Esophagus squamous epithelium (tissue), 5 donors: ENCODE measurements around the gene CEACAM21. TPM values are rescaled to one million over a fixed set of nuclear protein-coding genes. Genes with fewer than 3 reads are reported as not detected.

Experiments
- DNase-seq: peaks from one replicate; lab custom pipeline; 2025; lab: John Stamatoyannopoulos, UW
- H3K27ac ChIP-seq, 4 donors: fragments of 200-600 bp; sonication (generic); one replicate each; pipeline ENCODE4 v1.5.1; 2016 to 2019; ENCODE audit warnings: mild to moderate bottlenecking in 1 of 4
- H3K27me3 ChIP-seq, 4 donors: fragments of 200-600 bp; sonication (generic); 1 replicate in 3 of 4; 2 replicates in 1 of 4; pipeline versions ENCODE4 v1.5.1 to v1.6.0; 2017 to 2021; ENCODE audit warnings: antibody characterized with exemption in 1 of 4
- H3K36me3 ChIP-seq, 3 donors: fragments of 200-600 bp; sonication (generic); one replicate each; pipeline ENCODE4 v1.5.1; 2016 to 2019
- H3K4me1 ChIP-seq, 3 donors: fragments of 200-600 bp; sonication (generic); one replicate each; pipeline ENCODE4 v1.5.1; 2017 to 2019
- H3K4me3 ChIP-seq, 4 donors: fragments of 200-600 bp; sonication (generic); 1 replicate in 3 of 4; 2 replicates in 1 of 4; pipeline ENCODE4 v1.5.1; 2016 to 2019; ENCODE audit warnings: mild to moderate bottlenecking in 2 of 4, moderate library complexity in 1 of 4
- H3K9me3 ChIP-seq, 3 donors: fragments of 200-600 bp; sonication (generic); one replicate each; pipeline ENCODE4 v1.5.1; 2016 to 2019
- POLR2A ChIP-seq, 4 donors: fragments of 450-650 bp; IDR thresholded peaks; one replicate each; pipeline ENCODE4 v1.6.1; 2017; ENCODE audit warnings: antibody characterized with exemption in 4 of 4, mild to moderate bottlenecking in 4 of 4, moderate library complexity in 3 of 4
- WGBS, 2 donors: methylation state at CpG; one replicate each; pipeline ENCODE4 v1.1.5; 2018; 5-methylcytosine and 5-hydroxymethylcytosine counted together
- intact Hi-C: fragments of 100-400 bp; cut with DNase I; formaldehyde crosslinking; loops from one replicate; pipeline ENCODE4 v1.15.0; 2022
- total RNA-seq, 4 donors: library from RNA; depleted of rRNA; stranded (reverse); fragments of >200 nt; gene quantifications; one replicate each; pipeline ENCODE4 v1.1.0, GENCODE V29; 2016
- TF ChIP-seq, protein P1 (sequence below), 6 experiments: fragments of 450-650 bp in 4 of 6; fragments of 200-600 bp in 2 of 6; sonication (generic) in 2 of 6; IDR thresholded peaks; one replicate each; pipeline ENCODE4 v1.5.1; 2016 to 2019; ENCODE audit warnings: antibody characterized with exemption in 6 of 6, mild to moderate bottlenecking in 4 of 6, moderate library complexity in 4 of 6
- donor health status: DM: yes; HTN: yes; CAD: no.

CEACAM21 gene
- total RNA-seq, 4 donors from 2014 or later: 0.57 to 3.7 TPM; not detected in 2

DNA sequence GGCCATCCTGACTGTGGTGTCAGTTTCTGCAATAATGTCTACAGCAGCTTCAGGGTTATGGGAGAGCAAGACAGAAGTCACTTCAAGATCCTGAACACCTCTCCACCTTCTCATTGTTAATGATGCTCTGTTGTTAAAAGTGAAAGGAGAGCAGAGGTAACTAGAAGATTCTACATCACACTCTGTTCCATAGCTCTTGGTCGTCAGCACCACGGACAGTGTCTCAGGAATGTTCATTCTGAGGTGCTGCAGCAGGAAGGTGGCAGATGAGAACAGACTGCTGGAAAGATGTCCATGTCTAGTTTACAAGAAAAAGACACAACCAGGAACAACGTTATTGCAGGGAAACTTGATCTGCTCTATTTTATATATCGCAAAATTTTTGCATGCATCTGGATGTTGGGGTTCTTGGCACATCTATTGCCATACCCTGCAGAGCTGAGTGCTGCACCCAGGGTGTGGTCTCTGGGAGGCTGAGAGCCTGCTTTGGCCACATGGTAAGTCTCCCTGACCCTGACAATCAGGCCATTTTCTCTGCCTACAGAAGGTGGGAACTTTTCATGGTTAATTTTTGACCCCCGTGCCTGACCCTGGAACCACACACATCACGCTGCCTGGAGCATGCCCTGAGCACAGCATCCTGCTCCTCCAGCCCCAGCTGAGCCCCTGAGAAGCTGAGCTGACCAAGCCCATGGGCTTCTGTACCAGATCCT is 12.7 kb downstream of the CEACAM21 start:
- peaks cover 0 to 1% (median 0%) of the 10 kb centered on the region in 3 donors for H3K9me3 ChIP-seq
- TF ChIP-seq, protein P1, sequence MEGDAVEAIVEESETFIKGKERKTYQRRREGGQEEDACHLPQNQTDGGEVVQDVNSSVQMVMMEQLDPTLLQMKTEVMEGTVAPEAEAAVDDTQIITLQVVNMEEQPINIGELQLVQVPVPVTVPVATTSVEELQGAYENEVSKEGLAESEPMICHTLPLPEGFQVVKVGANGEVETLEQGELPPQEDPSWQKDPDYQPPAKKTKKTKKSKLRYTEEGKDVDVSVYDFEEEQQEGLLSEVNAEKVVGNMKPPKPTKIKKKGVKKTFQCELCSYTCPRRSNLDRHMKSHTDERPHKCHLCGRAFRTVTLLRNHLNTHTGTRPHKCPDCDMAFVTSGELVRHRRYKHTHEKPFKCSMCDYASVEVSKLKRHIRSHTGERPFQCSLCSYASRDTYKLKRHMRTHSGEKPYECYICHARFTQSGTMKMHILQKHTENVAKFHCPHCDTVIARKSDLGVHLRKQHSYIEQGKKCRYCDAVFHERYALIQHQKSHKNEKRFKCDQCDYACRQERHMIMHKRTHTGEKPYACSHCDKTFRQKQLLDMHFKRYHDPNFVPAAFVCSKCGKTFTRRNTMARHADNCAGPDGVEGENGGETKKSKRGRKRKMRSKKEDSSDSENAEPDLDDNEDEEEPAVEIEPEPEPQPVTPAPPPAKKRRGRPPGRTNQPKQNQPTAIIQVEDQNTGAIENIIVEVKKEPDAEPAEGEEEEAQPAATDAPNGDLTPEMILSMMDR (IDR thresholded peaks at IDR 0.05): no peak
- TF ChIP-seq POLR2A (IDR thresholded peaks at IDR 0.05): no peak
- no peak for DNase-seq
- no peaks in the 10 kb centered on the region for H3K4me1 ChIP-seq
- 12 to 22% methylated on average over 4 to 5 of the region's 6 CpGs for WGBS, 2 donors
- intact Hi-C loops: no loop called here
- H3K4me3 ChIP-seq: no peak overlapping the region
- peaks cover 0 to 26% (median 0%) of the 10 kb centered on the region in 4 donors for H3K27me3 ChIP-seq
- H3K27ac ChIP-seq: no peak overlapping the region
- H3K36me3 ChIP-seq: no peaks in the 10 kb centered on the region

DNA sequence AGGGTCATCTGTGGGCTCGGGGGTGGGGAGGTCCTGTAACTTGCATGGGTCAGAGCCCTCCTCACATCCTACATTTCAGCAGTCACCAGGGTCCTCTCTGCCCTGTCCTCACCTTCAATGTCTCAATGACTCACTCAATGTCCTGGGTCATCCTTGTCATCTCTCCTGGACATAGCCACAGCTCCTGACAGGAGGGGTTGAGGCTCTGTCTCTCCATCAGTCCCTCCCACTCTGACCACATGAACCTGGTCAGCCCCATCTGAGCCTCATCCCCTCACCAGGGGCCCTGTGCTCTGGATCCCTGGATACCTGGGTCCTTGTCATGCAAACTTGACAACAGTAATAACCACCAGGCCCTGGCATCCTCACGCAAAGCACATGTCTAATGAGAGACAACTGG is 13.4 kb downstream of the CEACAM21 start:
- no peak for TF ChIP-seq POLR2A (IDR thresholded peaks at IDR 0.05)
- WGBS, 2 donors: 0 to 50% methylated on average over 1 of the region's 2 CpGs
- Histone ChIP-seq H3K9me3 (no peaks in the 10 kb centered on the region), H3K4me3 (no peak overlapping the region), H3K4me1 (no peaks in the 10 kb centered on the region), H3K36me3 (no peaks in the 10 kb centered on the region), H3K27ac (no peak overlapping the region), H3K27me3 (peaks cover 0 to 26% (median 0%) of the 10 kb centered on the region in 4 donors)
- DNase-seq: no peak
- intact Hi-C loops: no loop called here

DNA sequence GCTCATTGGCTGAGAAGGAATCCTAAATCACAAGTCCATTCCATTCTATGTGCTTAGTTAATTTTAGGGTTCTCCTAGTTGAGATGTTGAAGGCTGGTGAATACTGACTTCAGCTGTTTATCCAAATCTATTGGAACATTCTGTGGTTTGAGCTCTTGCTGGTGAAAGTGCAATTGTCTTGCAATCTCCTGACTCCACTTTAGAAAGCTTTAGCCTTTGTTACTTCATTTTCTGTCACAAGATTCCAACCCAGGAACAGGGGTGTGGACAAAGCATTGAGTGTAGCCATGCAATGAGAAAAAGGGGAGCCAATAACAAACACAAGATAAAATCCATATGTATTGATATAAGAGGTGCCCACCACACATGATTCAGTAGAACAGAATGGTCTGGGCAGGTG is 15.0 kb downstream of the CEACAM21 start:
- no peaks in the 10 kb centered on the region for H3K9me3 ChIP-seq
- TF ChIP-seq, protein P1 (IDR thresholded peaks at IDR 0.05): no peak
- no peak for TF ChIP-seq POLR2A (IDR thresholded peaks at IDR 0.05)
- peaks cover 0 to 32% (median 0%) of the 10 kb centered on the region in 4 donors for H3K27me3 ChIP-seq
- no peaks in the 10 kb centered on the region for H3K36me3 ChIP-seq
- intact Hi-C loops: no loop called here
- no peak overlapping the region for H3K4me3 ChIP-seq
- no peak for DNase-seq
- H3K27ac ChIP-seq: no peak overlapping the region
- H3K4me1 ChIP-seq: no peaks in the 10 kb centered on the region

DNA sequence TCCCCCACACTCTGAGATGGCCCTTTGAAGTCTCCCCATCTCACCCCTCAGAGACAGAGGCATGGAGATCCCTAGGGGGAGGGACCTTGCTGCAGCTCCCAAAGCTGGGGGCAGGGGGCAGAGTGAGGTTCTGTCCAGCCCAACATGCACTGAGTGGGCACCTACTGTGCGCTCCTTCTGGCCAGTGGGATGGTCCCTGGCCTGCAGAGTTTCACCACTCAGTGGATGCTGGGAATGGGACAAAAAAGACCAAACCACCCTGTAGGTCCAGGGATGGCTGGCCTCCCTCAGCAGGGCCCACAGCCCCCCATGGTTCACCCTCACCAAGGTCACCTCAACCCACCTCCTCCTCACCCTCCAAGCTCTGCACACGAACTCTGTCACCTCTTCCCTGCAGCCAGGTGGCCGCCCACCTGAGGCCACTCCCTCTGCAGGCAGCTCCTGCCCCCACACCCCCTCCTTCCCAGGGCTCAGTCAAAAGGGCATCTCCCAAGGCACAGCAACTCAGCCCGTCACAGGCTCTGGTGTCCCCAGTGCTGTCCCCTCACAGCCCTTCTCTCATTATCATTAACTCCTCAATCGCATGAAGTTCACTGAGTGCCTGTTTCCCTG is 16.1 kb downstream of the CEACAM21 start:
- no peak overlapping the region for H3K4me3 ChIP-seq
- no peak overlapping the region for H3K27ac ChIP-seq
- no peaks in the 10 kb centered on the region for H3K9me3 ChIP-seq
- no peaks in the 10 kb centered on the region for H3K36me3 ChIP-seq
- TF ChIP-seq, protein P1 (IDR thresholded peaks at IDR 0.05): no peak
- no peak for TF ChIP-seq POLR2A (IDR thresholded peaks at IDR 0.05)
- no peaks in the 10 kb centered on the region for H3K4me1 ChIP-seq
- WGBS, 2 donors: 40 to 82% methylated on average over 4 to 5 of the region's 5 CpGs
- H3K27me3 ChIP-seq: peaks cover 0 to 43% (median 2%) of the 10 kb centered on the region in 4 donors
- no peak for DNase-seq
- intact Hi-C loops: no loop called here

DNA sequence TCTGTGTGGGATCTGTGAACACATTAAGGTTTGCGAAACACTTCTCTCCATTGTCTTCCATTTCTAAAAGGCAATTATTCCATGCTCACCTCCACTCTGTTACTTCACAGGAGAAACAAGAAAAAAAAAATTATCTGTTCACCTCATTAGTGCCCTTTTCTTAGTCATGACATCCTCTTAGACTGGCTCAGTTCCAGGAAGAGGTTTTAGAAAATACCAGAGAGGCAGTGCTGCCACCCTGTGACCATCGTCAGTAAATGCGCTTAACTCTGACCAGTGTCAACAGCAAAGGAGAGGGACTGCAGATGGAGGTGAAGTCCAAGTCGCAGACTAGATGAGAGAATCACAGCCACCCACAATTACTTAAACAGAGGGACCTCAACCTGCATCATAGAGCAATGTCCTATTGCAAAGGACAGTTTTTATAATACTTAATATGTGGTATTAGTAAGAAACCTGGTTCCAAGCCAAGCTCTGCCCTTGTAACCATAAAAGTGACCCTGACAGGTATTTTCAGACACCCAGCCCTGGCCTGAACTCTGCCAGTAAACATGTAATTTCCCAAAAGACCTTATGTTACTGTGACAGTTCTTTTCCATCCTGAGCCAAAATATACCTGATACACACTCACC is 19.4 kb downstream of the CEACAM21 start:
- no peak for DNase-seq
- Histone ChIP-seq H3K4me1 (no peaks in the 10 kb centered on the region), H3K27me3 (peaks cover 0 to 45% (median 4%) of the 10 kb centered on the region in 4 donors), H3K36me3 (no peaks in the 10 kb centered on the region), H3K9me3 (no peaks in the 10 kb centered on the region), H3K4me3 (no peak overlapping the region), H3K27ac (no peak overlapping the region)
- TF ChIP-seq, protein P1 (IDR thresholded peaks at IDR 0.05): peak in 5 of 6 experiments; percentile 45 to 71 (median 57)
- TF ChIP-seq POLR2A (IDR thresholded peaks at IDR 0.05): no peak
- WGBS, 2 donors: 22 to 32% methylated on average over 3 to 4 of the region's 4 CpGs
- intact Hi-C loops: no loop called here
